A549 (cell line): ENCODE results near the gene DDIT3. TPM values are rescaled to one million over a fixed set of nuclear protein-coding genes. Genes with fewer than 3 reads are reported as not detected.

Source experiments
- ATAC-seq, 2 experiments: fragments of 200-7000 bp in 1 of 2; fragments of >200 bp in 1 of 2; cut with Nextera tagmentation in 1 of 2; cut with Tn5 transposase in 1 of 2; 3 replicates each; pipeline versions ENCODE4 v1.8.0 to v1.9.1; 2018 to 2020; ENCODE audit warnings: mild to moderate bottlenecking in 1 of 2, moderate library complexity in 1 of 2
- CTCF ChIA-PET: fragments of 300-600 bp; sonication (Branson Sonifier 250); formaldehyde crosslinking; extraction: SDS; loops from one replicate; lab custom pipeline; 2021; ENCODE audit warnings: antibody characterized with exemption, inconsistent platforms; lab: Yijun Ruan, JAX
- POLR2A ChIA-PET: fragments of 350-600 bp; formaldehyde crosslinking; extraction: SDS; loops from one replicate; lab custom pipeline; 2021; ENCODE audit warnings: antibody characterized with exemption, inconsistent platforms; lab: Yijun Ruan, JAX
- DNase-seq, 2 experiments: peaks; one replicate each; pipeline versions ENCODE4 v3.0.0 to v3.0.0-alpha.2; 2011 to 2016; ENCODE audit warnings: low read depth in 1 of 2, low spot score in 1 of 2
- FAIRE-seq: peaks from 2 replicates; lab custom pipeline; 2011; peaks lifted over from hg19 to GRCh38; lab: Jason Lieb, UNC
- H3K27ac ChIP-seq, 2 experiments: fragments of >200 bp; sonication (Bioruptor Twin); formaldehyde crosslinking; 3 replicates each; pipeline ENCODE4 v1.5.1; 2016 to 2017
- H3K4me1 ChIP-seq: fragments of >200 bp; sonication (Bioruptor Twin); formaldehyde crosslinking; 3 replicates; pipeline ENCODE4 v1.6.1; 2016
- H3K4me2 ChIP-seq: fragments of >200 bp; sonication (Bioruptor Twin); formaldehyde crosslinking; 3 replicates; pipeline ENCODE4 v1.6.1; 2016
- H3K4me3 ChIP-seq: fragments of >200 bp; sonication (Bioruptor Twin); formaldehyde crosslinking; 3 replicates; pipeline ENCODE4 v1.5.1; 2016
- H3K9me3 ChIP-seq: fragments of >200 bp; sonication (Bioruptor Twin); formaldehyde crosslinking; 3 replicates; pipeline ENCODE4 v1.6.1; 2016
- CBX2 ChIP-seq: fragments of 200-600 bp; sonication (generic); IDR thresholded peaks from 2 replicates; pipeline ENCODE4 v1.6.1; 2016; ENCODE audit warnings: low read depth, mild to moderate bottlenecking, borderline replicate concordance
- CEBPB ChIP-seq, 2 experiments: fragments of >200 bp in 1 of 2; sonication (Bioruptor Twin) in 1 of 2; formaldehyde crosslinking in 1 of 2; IDR thresholded peaks; 2 replicates each; pipeline ENCODE4 v1.6.1; 2012 to 2016
- CHD4 ChIP-seq: fragments of 200-600 bp; sonication (generic); IDR thresholded peaks from 2 replicates; pipeline ENCODE4 v1.6.1; 2016; ENCODE audit warnings: antibody characterized with exemption, mild to moderate bottlenecking, borderline replicate concordance
- ESRRA ChIP-seq: fragments of 150-350 bp; IDR thresholded peaks from 2 replicates; pipeline ENCODE4 v1.6.1; 2014; ENCODE audit warnings: mild to moderate bottlenecking, low read length, borderline replicate concordance
- GATA3 ChIP-seq: IDR thresholded peaks from 2 replicates; pipeline ENCODE4 v1.6.1; 2012; ENCODE audit warnings: borderline replicate concordance
- HOXB5 ChIP-seq: fragments of 250-450 bp; sonication (Bioruptor Pico); IDR thresholded peaks from 2 replicates; pipeline ENCODE4 v1.5.0; 2020; ENCODE audit warnings: mild to moderate bottlenecking, moderate library complexity
- JUNB ChIP-seq: fragments of >200 bp; sonication (Bioruptor Twin); formaldehyde crosslinking; IDR thresholded peaks from 2 replicates; pipeline ENCODE4 v1.6.1; 2016
- KDM5A ChIP-seq: fragments of 200-600 bp; sonication (generic); IDR thresholded peaks from 2 replicates; pipeline ENCODE4 v1.6.1; 2016; ENCODE audit warnings: antibody characterized with exemption, mild to moderate bottlenecking
- MAZ ChIP-seq: fragments of 150-350 bp; IDR thresholded peaks from 2 replicates; pipeline ENCODE4 v1.6.1; 2014; ENCODE audit warnings: antibody characterized with exemption, low read depth, low read length, borderline replicate concordance
- NFE2L2 ChIP-seq: fragments of 150-350 bp; conservative IDR thresholded peaks from 2 replicates; pipeline ENCODE4 v1.6.1; 2014; ENCODE audit warnings: low read length
- NPAS2 ChIP-seq: fragments of 250-450 bp; sonication (Bioruptor Pico); IDR thresholded peaks from 2 replicates; pipeline ENCODE4 v1.8.0; 2022; ENCODE audit warnings: mild to moderate bottlenecking, moderate library complexity, borderline replicate concordance
- NR3C1 ChIP-seq: fragments of >200 bp; sonication (Bioruptor Twin); formaldehyde crosslinking; IDR thresholded peaks from 3 replicates; pipeline ENCODE4 v1.6.1; 2017
- PHF8 ChIP-seq: fragments of 200-600 bp; sonication (generic); IDR thresholded peaks from 2 replicates; pipeline ENCODE4 v1.6.1; 2016; ENCODE audit warnings: low read depth, mild to moderate bottlenecking, antibody characterized with exemption, moderate library complexity, borderline replicate concordance
- RARB ChIP-seq: fragments of 250-450 bp; sonication (Bioruptor Pico); IDR thresholded peaks from 2 replicates; pipeline ENCODE4 v1.8.0; 2021; ENCODE audit warnings: mild to moderate bottlenecking, moderate library complexity
- SMC3 ChIP-seq: fragments of >200 bp; sonication (Bioruptor Twin); formaldehyde crosslinking; IDR thresholded peaks from 3 replicates; pipeline ENCODE4 v1.6.1; 2018; ENCODE audit warnings: inconsistent platforms
- SREBF2 ChIP-seq: fragments of 450-650 bp; IDR thresholded peaks from 2 replicates; pipeline ENCODE4 v1.6.1; 2014; ENCODE audit warnings: mild to moderate bottlenecking, moderate library complexity
- TP53 ChIP-seq: fragments of 250-450 bp; sonication (Bioruptor Pico); IDR thresholded peaks from 2 replicates; pipeline ENCODE4 v1.5.0; 2021; ENCODE audit warnings: mild to moderate bottlenecking, moderate library complexity
- WGBS: methylation state at CpG from one replicate; pipeline ENCODE4 v1.1.6; 2017; ENCODE audit errors: missing lambda C conversion rate; 5-methylcytosine and 5-hydroxymethylcytosine counted together
- polyA plus RNA-seq, 4 experiments: library from polyadenylated mRNA; depleted of rRNA in 3 of 4; stranded (reverse); fragments of >200 nt; fragmentation: RNase III in 1 of 4; extraction: RNeasy Plus Mini Kit Qiagen cat#74134 plus additional on column Dnase treatment in 1 of 4; gene quantifications; 2 replicates in 3 of 4; 3 replicates in 1 of 4; pipeline ENCODE4 v1.2.3, GENCODE V29; 2011 to 2017
- TF ChIP-seq, protein P1 (sequence below): fragments of 250-450 bp; sonication (Bioruptor Pico); IDR thresholded peaks from 2 replicates; pipeline ENCODE4 v1.5.0; 2021; ENCODE audit warnings: mild to moderate bottlenecking, moderate library complexity, borderline replicate concordance
- TF ChIP-seq, protein P2 (sequence below): fragments of 250-450 bp; sonication (Bioruptor Pico); IDR thresholded peaks from 2 replicates; pipeline ENCODE4 v1.5.0; 2020; ENCODE audit warnings: low read depth, mild to moderate bottlenecking, moderate library complexity
- TF ChIP-seq, protein P3 (sequence below): IDR thresholded peaks from 2 replicates; pipeline ENCODE4 v1.6.1; 2012
- TF ChIP-seq, protein P4 (sequence below): fragments of 200-600 bp; sonication (generic); IDR thresholded peaks from 2 replicates; pipeline ENCODE4 v1.6.1; 2016; ENCODE audit warnings: antibody characterized with exemption, mild to moderate bottlenecking, moderate library complexity
- TF ChIP-seq, protein P5 (sequence below): fragments of >200 bp; sonication (Bioruptor Twin); formaldehyde crosslinking; IDR thresholded peaks from 3 replicates; pipeline ENCODE4 v1.5.1; 2016
- TF ChIP-seq, protein P6 (sequence below): fragments of >200 bp; sonication (Bioruptor Twin); formaldehyde crosslinking; IDR thresholded peaks from 3 replicates; pipeline ENCODE4 v1.6.1; 2016

Gene DDIT3
- polyA plus RNA-seq, 2 of the 4 experiments (the other 2 are of a cell fraction): 16.0 to 93.0 TPM

DNA sequence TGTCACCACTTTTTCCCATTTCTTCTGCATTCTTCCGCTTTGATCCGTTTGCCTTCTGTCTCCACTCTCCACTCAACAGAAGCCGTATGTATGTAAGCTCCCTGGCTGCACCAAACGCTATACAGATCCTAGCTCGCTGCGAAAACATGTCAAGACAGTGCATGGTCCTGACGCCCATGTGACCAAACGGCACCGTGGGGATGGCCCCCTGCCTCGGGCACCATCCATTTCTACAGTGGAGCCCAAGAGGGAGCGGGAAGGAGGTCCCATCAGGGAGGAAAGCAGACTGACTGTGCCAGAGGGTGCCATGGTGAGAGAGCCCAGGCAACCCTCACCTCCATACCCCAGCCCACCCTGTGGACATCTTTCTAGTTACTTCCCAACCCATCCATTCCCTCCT lies 52.4 kb downstream of the DDIT3 start:
- CTCF ChIA-PET: interaction anchor here (1.1 to 19.9 kb wide), 2 partner anchors 6 to 183 kb away, joined by 3 to 240 read pairs; partner anchors contain the start of gene GLI1

DNA sequence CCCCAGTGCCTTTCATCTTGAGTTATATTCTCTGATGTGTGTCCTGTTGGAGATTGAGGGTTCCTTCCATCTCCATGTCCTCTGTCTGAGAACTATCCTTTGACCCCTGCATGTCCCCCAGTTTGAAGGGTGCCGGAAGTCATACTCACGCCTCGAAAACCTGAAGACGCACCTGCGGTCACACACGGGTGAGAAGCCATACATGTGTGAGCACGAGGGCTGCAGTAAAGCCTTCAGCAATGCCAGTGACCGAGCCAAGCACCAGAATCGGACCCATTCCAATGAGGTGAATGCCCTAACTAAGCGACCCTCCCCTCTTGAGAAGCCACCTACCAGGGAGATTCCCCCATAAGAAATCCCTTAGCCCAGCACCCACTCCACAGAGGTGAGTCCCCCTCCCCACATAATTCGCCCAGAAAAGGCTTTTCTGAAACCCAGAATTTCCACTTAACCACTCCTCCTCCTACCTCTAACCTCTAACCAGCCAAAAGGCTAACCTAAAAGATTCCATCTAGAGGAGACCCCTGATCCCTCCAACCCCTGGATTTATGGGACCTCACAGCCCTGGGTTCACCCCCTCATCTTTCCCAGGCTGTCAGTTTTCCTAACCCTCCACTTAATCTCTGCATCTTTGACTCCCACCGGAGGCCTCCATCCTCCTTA lies 53.0 kb downstream of the DDIT3 start:
- H3K4me2 ChIP-seq: no peak overlapping the region
- no peak overlapping the region for H3K4me3 ChIP-seq
- H3K4me1 ChIP-seq: peaks cover 5% of the 10 kb centered on the region
- TF ChIP-seq CHD4: no peak
- no peak for TF ChIP-seq RARB (CRISPR knock-in tag)
- TF ChIP-seq, protein P1, sequence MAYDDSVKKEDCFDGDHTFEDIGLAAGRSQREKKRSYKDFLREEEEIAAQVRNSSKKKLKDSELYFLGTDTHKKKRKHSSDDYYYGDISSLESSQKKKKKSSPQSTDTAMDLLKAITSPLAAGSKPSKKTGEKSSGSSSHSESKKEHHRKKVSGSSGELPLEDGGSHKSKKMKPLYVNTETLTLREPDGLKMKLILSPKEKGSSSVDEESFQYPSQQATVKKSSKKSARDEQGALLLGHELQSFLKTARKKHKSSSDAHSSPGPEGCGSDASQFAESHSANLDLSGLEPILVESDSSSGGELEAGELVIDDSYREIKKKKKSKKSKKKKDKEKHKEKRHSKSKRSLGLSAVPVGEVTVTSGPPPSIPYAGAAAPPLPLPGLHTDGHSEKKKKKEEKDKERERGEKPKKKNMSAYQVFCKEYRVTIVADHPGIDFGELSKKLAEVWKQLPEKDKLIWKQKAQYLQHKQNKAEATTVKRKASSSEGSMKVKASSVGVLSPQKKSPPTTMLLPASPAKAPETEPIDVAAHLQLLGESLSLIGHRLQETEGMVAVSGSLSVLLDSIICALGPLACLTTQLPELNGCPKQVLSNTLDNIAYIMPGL (CRISPR knock-in tag): no peak
- no peak for TF ChIP-seq CEBPB (IDR thresholded peaks at IDR 0.05)
- TF ChIP-seq SMC3: no peak
- TF ChIP-seq, protein P2, sequence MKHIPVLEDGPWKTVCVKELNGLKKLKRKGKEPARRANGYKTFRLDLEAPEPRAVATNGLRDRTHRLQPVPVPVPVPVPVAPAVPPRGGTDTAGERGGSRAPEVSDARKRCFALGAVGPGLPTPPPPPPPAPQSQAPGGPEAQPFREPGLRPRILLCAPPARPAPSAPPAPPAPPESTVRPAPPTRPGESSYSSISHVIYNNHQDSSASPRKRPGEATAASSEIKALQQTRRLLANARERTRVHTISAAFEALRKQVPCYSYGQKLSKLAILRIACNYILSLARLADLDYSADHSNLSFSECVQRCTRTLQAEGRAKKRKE: no peak
- no peak for TF ChIP-seq NFE2L2
- no peak for TF ChIP-seq SREBF2
- no peak for TF ChIP-seq KDM5A
- TF ChIP-seq, protein P3, sequence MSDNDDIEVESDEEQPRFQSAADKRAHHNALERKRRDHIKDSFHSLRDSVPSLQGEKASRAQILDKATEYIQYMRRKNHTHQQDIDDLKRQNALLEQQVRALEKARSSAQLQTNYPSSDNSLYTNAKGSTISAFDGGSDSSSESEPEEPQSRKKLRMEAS: no peak
- TF ChIP-seq, protein P4, sequence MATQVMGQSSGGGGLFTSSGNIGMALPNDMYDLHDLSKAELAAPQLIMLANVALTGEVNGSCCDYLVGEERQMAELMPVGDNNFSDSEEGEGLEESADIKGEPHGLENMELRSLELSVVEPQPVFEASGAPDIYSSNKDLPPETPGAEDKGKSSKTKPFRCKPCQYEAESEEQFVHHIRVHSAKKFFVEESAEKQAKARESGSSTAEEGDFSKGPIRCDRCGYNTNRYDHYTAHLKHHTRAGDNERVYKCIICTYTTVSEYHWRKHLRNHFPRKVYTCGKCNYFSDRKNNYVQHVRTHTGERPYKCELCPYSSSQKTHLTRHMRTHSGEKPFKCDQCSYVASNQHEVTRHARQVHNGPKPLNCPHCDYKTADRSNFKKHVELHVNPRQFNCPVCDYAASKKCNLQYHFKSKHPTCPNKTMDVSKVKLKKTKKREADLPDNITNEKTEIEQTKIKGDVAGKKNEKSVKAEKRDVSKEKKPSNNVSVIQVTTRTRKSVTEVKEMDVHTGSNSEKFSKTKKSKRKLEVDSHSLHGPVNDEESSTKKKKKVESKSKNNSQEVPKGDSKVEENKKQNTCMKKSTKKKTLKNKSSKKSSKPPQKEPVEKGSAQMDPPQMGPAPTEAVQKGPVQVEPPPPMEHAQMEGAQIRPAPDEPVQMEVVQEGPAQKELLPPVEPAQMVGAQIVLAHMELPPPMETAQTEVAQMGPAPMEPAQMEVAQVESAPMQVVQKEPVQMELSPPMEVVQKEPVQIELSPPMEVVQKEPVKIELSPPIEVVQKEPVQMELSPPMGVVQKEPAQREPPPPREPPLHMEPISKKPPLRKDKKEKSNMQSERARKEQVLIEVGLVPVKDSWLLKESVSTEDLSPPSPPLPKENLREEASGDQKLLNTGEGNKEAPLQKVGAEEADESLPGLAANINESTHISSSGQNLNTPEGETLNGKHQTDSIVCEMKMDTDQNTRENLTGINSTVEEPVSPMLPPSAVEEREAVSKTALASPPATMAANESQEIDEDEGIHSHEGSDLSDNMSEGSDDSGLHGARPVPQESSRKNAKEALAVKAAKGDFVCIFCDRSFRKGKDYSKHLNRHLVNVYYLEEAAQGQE: no peak
- TF ChIP-seq, protein P5, sequence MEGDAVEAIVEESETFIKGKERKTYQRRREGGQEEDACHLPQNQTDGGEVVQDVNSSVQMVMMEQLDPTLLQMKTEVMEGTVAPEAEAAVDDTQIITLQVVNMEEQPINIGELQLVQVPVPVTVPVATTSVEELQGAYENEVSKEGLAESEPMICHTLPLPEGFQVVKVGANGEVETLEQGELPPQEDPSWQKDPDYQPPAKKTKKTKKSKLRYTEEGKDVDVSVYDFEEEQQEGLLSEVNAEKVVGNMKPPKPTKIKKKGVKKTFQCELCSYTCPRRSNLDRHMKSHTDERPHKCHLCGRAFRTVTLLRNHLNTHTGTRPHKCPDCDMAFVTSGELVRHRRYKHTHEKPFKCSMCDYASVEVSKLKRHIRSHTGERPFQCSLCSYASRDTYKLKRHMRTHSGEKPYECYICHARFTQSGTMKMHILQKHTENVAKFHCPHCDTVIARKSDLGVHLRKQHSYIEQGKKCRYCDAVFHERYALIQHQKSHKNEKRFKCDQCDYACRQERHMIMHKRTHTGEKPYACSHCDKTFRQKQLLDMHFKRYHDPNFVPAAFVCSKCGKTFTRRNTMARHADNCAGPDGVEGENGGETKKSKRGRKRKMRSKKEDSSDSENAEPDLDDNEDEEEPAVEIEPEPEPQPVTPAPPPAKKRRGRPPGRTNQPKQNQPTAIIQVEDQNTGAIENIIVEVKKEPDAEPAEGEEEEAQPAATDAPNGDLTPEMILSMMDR: no peak
- TF ChIP-seq CBX2: no peak
- TF ChIP-seq MAZ: no peak
- CTCF ChIA-PET: interaction anchor here (1.4 kb wide), 1 partner anchor 10 kb away, joined by 5 read pairs; no protein-coding TSS in a partner anchor
- ATAC-seq (no peak), FAIRE-seq (no peak), DNase-seq (no peak)
- no peaks in the 10 kb centered on the region for H3K9me3 ChIP-seq
- POLR2A ChIA-PET: no interaction called here
- 86% methylated on average over 12 of the region's 12 CpGs for WGBS
- no peak overlapping the region for H3K27ac ChIP-seq

More for the DNA sequence above, 52.4 kb downstream of the DDIT3 start:
- WGBS: 85% methylated on average over 11 of the region's 11 CpGs
- no peak for FAIRE-seq
- no peaks in the 10 kb centered on the region for H3K9me3 ChIP-seq
- POLR2A ChIA-PET: no interaction called here
- H3K27ac ChIP-seq: no peak overlapping the region
- H3K4me2 ChIP-seq: no peak overlapping the region
- H3K4me1 ChIP-seq: peaks cover 3% of the 10 kb centered on the region
- no peak overlapping the region for H3K4me3 ChIP-seq
- ATAC-seq: no peak
- no peak for DNase-seq
- TF ChIP-seq JUNB (no peak), CBX2 (no peak), ESRRA (no peak), PHF8 (no peak), NR3C1 (no peak), TP53 (CRISPR knock-in tag) (no peak), NPAS2 (CRISPR knock-in tag) (no peak), CEBPB (IDR thresholded peaks at IDR 0.05) (no peak), HOXB5 (no peak), GATA3 (no peak)
- TF ChIP-seq, protein P6, sequence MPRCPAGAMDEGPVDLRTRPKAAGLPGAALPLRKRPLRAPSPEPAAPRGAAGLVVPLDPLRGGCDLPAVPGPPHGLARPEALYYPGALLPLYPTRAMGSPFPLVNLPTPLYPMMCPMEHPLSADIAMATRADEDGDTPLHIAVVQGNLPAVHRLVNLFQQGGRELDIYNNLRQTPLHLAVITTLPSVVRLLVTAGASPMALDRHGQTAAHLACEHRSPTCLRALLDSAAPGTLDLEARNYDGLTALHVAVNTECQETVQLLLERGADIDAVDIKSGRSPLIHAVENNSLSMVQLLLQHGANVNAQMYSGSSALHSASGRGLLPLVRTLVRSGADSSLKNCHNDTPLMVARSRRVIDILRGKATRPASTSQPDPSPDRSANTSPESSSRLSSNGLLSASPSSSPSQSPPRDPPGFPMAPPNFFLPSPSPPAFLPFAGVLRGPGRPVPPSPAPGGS: no peak
